A673 (cell line): Measurements from ENCODE around the gene GPSM1. TPM values are rescaled to one million over a fixed set of nuclear protein-coding genes. Genes with fewer than 3 reads are reported as not detected.

ENCODE experiments used
- BruUV-seq: library from RNA; stranded (reverse); fragments of 400-500 nt; replicated peaks from 2 replicates; lab custom pipeline; 2021; lab: Mats Ljungman, UMichigan
- CTCF ChIA-PET: fragments of 300-600 bp; sonication (Branson Sonifier 250); formaldehyde crosslinking; loops from one replicate; lab custom pipeline; 2022; ENCODE audit warnings: antibody characterized with exemption; lab: Charles Lee
- POLR2A ChIA-PET: fragments of 300-600 bp; sonication (Branson Sonifier 250); formaldehyde crosslinking; loops from one replicate; lab custom pipeline; 2022; ENCODE audit warnings: antibody characterized with exemption; ENCODE audit not compliant: low non-redundant PET; lab: Charles Lee
- DNase-seq: peaks from one replicate; pipeline ENCODE4 v3.0.0-alpha.2; 2015; ENCODE audit warnings: low spot score
- H3K27ac ChIP-seq: fragments of 200-600 bp; sonication (generic); 2 replicates; pipeline ENCODE4 v1.5.1; 2016; ENCODE audit warnings: mixed run types, low read depth, mild to moderate bottlenecking, mixed read lengths, antibody characterized with exemption, low read length; ENCODE audit not compliant: poor library complexity, severe bottlenecking
- H3K27me3 ChIP-seq: fragments of 200-600 bp; sonication (generic); replicated peaks from 2 replicates; pipeline ENCODE4 v1.6.1; 2017; ENCODE audit warnings: mixed run types, low read depth, mild to moderate bottlenecking, mixed read lengths, antibody characterized with exemption, low read length; ENCODE audit not compliant: insufficient read depth, poor library complexity
- H3K36me3 ChIP-seq: fragments of 200-600 bp; sonication (generic); 2 replicates; pipeline ENCODE4 v1.6.1; 2016; ENCODE audit warnings: mixed run types, mild to moderate bottlenecking, mixed read lengths, antibody characterized with exemption, low read length; ENCODE audit not compliant: insufficient read depth, poor library complexity, severe bottlenecking
- H3K4me1 ChIP-seq: fragments of 200-600 bp; sonication (generic); 2 replicates; pipeline ENCODE4 v1.6.1; 2017; ENCODE audit warnings: mixed run types, mild to moderate bottlenecking, mixed read lengths, antibody characterized with exemption, low read length; ENCODE audit not compliant: insufficient read depth, poor library complexity, severe bottlenecking
- H3K4me3 ChIP-seq: fragments of 200-600 bp; sonication (generic); 2 replicates; pipeline ENCODE4 v1.5.1; 2016; ENCODE audit warnings: low read depth, mixed run types, mild to moderate bottlenecking, mixed read lengths, low read length; ENCODE audit not compliant: poor library complexity, severe bottlenecking
- H3K9me3 ChIP-seq: fragments of 200-600 bp; sonication (generic); 2 replicates; pipeline ENCODE4 v1.6.1; 2016; ENCODE audit warnings: mixed run types, low read depth, mild to moderate bottlenecking, mixed read lengths, antibody characterized with exemption, low read length; ENCODE audit not compliant: poor library complexity, severe bottlenecking
- CTCF ChIP-seq: fragments of 300-800, 200-600 bp; sonication (generic); conservative IDR thresholded peaks from 2 replicates; pipeline ENCODE4 v1.5.1; 2017; ENCODE audit warnings: low read depth, mild to moderate bottlenecking, antibody characterized with exemption, low read length, moderate library complexity, mixed read lengths
- EZH2 ChIP-seq: fragments of 200-600 bp; sonication (generic); IDR thresholded peaks from 2 replicates; pipeline ENCODE4 v1.6.1; 2017; ENCODE audit warnings: borderline replicate concordance, low read depth, mild to moderate bottlenecking, mixed read lengths, antibody characterized with exemption, low read length; ENCODE audit not compliant: poor library complexity, severe bottlenecking
- intact Hi-C: fragments of 100-400 bp; cut with micrococcal nuclease; formaldehyde crosslinking; loops from one replicate; pipeline ENCODE4 v1.10.0; 2022; ENCODE audit not compliant: unreplicated experiment
- total RNA-seq: library from RNA; stranded (reverse); gene quantifications from 2 replicates; pipeline ENCODE4 v1.2.3, GENCODE V29; 2021

Gene GPSM1
- total RNA-seq, 1 experiment from 2014 or later, result 36.4 TPM

- DNase-seq, result no peak
- TF ChIP-seq CTCF, result no peak
- no peak for TF ChIP-seq EZH2
- ChIA-PET POLR2A (no interaction called here), CTCF (no interaction called here)
- H3K27ac ChIP-seq, result no peak overlapping the region
- no peaks in the 10 kb centered on the region for H3K36me3 ChIP-seq
- no peaks in the 10 kb centered on the region for H3K27me3 ChIP-seq
- no TSS peak for BruUV-seq
- no peaks in the 10 kb centered on the region for H3K9me3 ChIP-seq
- no peak overlapping the region for H3K4me3 ChIP-seq
- no peaks in the 10 kb centered on the region for H3K4me1 ChIP-seq
- intact Hi-C loops, result no loop called here
Observed at GRCh38 chr9:136355616-136356557, 28.5 kb downstream of the GPSM1 start.

GRCh38 chr9:136357202-136357725 lies 29.9 kb downstream of the GPSM1 start:
- no peak overlapping the region for H3K4me3 ChIP-seq
- H3K9me3 ChIP-seq, result no peaks in the 10 kb centered on the region
- H3K36me3 ChIP-seq, result no peaks in the 10 kb centered on the region
- intact Hi-C loops, result no loop called here
- TF ChIP-seq CTCF (no peak), EZH2 (no peak)
- H3K27ac ChIP-seq, result no peak overlapping the region
- no peaks in the 10 kb centered on the region for H3K4me1 ChIP-seq
- ChIA-PET POLR2A (no interaction called here), CTCF (no interaction called here)
- BruUV-seq, result no TSS peak
- H3K27me3 ChIP-seq, result no peaks in the 10 kb centered on the region
- DNase-seq, result no peak

GRCh38 chr9:136358016-136358415 lies 30.7 kb downstream of the GPSM1 start:
- Histone ChIP-seq H3K27ac (no peak overlapping the region), H3K4me1 (no peaks in the 10 kb centered on the region), H3K27me3 (no peaks in the 10 kb centered on the region), H3K4me3 (no peak overlapping the region), H3K36me3 (no peaks in the 10 kb centered on the region), H3K9me3 (no peaks in the 10 kb centered on the region)
- DNase-seq, result no peak
- no peak for TF ChIP-seq CTCF
- TF ChIP-seq EZH2, result no peak
- intact Hi-C loops, result no loop called here
- ChIA-PET CTCF (no interaction called here), POLR2A (no interaction called here)
- no TSS peak for BruUV-seq
